GM23248 (cell line): ENCODE data around the gene ZC3H7A.

ENCODE experiments used
- EZH2 ChIP-seq: fragments of 200-600 bp; sonication (generic); IDR thresholded peaks from 2 replicates; pipeline ENCODE4 v1.6.1; 2018; ENCODE audit warnings: antibody characterized with exemption, mild to moderate bottlenecking; ENCODE audit not compliant: insufficient read depth, poor library complexity, severe bottlenecking
- EZH2phosphoT487 ChIP-seq: fragments of 200-600 bp; sonication (generic); IDR thresholded peaks from 2 replicates; pipeline ENCODE4 v1.6.1; 2018; ENCODE audit warnings: antibody characterized with exemption, moderate library complexity, mild to moderate bottlenecking, low read depth; ENCODE audit not compliant: insufficient read depth

DNA sequence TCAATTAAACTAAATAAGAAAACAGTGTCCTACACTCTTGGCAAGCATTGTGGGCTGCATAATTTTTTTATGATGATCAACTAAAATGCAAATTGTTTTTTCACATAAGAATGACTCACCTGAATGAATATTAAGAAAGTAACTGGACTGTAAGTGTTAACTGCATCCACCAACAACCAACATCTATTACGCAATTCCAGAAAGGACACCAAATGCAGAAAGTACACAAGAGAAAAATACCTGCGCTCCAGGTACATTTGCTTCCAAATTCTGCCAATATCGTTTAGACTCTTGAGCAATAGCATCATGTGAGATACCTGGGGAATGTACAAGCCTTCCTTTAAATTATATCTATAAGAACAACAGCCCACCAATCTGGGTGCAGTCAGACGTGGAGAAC is 34.6 kb downstream of the ZC3H7A start:
- TF ChIP-seq EZH2phosphoT487 (no peak), EZH2 (no peak)
